ENCODE results near the gene DIPK1B. TPM values are rescaled to one million over a fixed set of nuclear protein-coding genes. Genes with fewer than 3 reads are reported as not detected.

The DIPK1B gene
- total and polyA plus RNA-seq, 2 experiments from 2014 or later, result 18.7 to 60.0 TPM

DNA sequence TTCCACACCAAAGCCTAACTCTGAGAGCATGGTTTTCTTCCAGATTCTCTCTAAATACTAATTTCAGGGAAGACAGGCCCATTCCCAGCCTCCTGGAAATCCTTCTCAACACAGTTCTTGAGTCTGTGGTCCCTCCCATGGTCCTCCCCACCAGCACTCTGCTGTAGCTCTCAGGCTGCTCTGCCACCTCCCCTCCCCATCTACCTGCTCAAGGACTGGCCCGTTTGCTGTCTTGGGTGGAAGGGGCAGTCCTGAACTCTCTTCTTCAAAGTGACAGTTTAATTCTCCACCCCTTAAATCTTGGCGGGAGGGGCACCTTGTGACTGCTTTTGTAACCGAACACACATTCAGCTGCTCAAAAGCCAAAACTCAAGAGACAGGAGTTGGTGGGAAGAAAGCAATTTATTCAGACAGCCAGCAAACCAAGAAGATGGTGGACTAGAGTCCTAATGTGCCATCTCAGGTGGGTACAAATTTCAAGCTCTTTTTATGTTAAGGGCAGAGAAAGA is 59.6 kb downstream of the DIPK1B start:
- H4K20me1 ChIP-seq (replicated peaks; ENCODE audit: insufficient read depth), result no peaks in the 10 kb centered on the region
- no peak overlapping the region for H3K4me2 ChIP-seq
- no peaks in the 10 kb centered on the region for H3K27me3 ChIP-seq (ENCODE audit: insufficient read depth)
- no peak overlapping the region for H3K27ac Mint-ChIP-seq
- no peak overlapping the region for H2AFZ ChIP-seq
- no peak overlapping the region for H3K4me3 ChIP-seq
- no peaks in the 10 kb centered on the region for H3K4me1 ChIP-seq (ENCODE audit: insufficient read depth)
- no peaks in the 10 kb centered on the region for H3K9me2 ChIP-seq (ENCODE audit: insufficient read depth)
- peaks cover 9% of the 10 kb centered on the region for H3K36me3 Mint-ChIP-seq (ENCODE audit: low read depth)
- peaks cover 12% of the 10 kb centered on the region for H3K27me3 Mint-ChIP-seq (ENCODE audit: insufficient read depth, low read depth, poor library complexity)
- ATAC-seq (no peak), DNase-seq (ENCODE audit: low spot score) (no peak)
- H3K36me3 ChIP-seq (ENCODE audit: insufficient read depth), result no peaks in the 10 kb centered on the region; the same call in 1 of the 2 replicates
- H3K79me2 ChIP-seq (replicated peaks; ENCODE audit: insufficient read depth), result no peaks in the 10 kb centered on the region
- peaks cover 12% of the 10 kb centered on the region for H3K4me1 Mint-ChIP-seq
- H3F3A ChIP-seq (replicated peaks; ENCODE audit: low read depth), result 0 out of 2 replicates have a peak, but pooled peaks cover 7% of the 10 kb centered on the region
- H3K9me3 Mint-ChIP-seq, result peaks cover 20% of the 10 kb centered on the region
- H3K27ac ChIP-seq (ENCODE audit: low read depth), result no peak overlapping the region
- H3K4me3 Mint-ChIP-seq, result no peak overlapping the region
- TF ChIP-seq EZH2 (IDR thresholded peaks at IDR 0.05; ENCODE audit: low read depth, unreplicated experiment) (no peak), CREB1 (CRISPR knock-in tag; IDR thresholded peaks at IDR 0.05; ENCODE audit: low read depth) (no peak)
- TF ChIP-seq, protein P1, sequence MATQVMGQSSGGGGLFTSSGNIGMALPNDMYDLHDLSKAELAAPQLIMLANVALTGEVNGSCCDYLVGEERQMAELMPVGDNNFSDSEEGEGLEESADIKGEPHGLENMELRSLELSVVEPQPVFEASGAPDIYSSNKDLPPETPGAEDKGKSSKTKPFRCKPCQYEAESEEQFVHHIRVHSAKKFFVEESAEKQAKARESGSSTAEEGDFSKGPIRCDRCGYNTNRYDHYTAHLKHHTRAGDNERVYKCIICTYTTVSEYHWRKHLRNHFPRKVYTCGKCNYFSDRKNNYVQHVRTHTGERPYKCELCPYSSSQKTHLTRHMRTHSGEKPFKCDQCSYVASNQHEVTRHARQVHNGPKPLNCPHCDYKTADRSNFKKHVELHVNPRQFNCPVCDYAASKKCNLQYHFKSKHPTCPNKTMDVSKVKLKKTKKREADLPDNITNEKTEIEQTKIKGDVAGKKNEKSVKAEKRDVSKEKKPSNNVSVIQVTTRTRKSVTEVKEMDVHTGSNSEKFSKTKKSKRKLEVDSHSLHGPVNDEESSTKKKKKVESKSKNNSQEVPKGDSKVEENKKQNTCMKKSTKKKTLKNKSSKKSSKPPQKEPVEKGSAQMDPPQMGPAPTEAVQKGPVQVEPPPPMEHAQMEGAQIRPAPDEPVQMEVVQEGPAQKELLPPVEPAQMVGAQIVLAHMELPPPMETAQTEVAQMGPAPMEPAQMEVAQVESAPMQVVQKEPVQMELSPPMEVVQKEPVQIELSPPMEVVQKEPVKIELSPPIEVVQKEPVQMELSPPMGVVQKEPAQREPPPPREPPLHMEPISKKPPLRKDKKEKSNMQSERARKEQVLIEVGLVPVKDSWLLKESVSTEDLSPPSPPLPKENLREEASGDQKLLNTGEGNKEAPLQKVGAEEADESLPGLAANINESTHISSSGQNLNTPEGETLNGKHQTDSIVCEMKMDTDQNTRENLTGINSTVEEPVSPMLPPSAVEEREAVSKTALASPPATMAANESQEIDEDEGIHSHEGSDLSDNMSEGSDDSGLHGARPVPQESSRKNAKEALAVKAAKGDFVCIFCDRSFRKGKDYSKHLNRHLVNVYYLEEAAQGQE (IDR thresholded peaks at IDR 0.05; ENCODE audit: unreplicated experiment), result no peak

DNA sequence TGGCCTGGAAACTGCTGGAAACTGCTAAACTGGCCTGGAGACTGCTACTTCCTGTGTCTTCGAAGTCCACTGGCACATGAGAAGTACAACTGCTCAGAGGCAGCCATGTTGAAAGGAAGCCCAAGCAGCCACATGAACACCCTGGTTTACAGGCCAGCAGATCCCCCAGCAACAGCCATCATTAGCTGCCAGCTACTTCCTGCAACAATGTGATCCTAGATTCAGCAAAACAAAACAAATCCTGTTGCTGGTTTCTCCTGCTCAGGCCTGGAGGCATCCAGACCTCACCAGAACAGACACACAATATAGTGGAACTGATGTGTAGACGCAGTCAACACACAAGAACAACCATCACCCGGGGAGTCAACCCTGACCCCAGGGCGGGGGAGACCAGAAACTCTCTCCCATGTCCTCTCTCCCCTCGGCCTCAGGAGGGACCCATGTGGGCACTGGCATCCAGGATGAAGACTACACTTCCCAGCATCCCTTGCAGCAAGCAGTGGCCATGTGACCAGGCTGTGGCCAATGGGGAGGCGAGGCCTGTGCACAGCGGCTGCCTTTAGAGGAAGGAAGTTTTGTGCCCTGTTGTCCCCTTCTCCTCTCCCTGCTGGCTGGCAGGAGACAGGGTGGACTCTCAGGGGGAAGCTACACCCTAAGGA is 61.1 kb downstream of the DIPK1B start:
- peaks cover 12% of the 10 kb centered on the region for H3K4me1 Mint-ChIP-seq
- Histone ChIP-seq H3K9me2 (ENCODE audit: insufficient read depth) (0 out of 2 replicates have a peak, but pooled peaks cover 4% of the 10 kb centered on the region), H3K36me3 (ENCODE audit: insufficient read depth) (no peaks in the 10 kb centered on the region; the same call in 1 of the 2 replicates), H3K4me1 (ENCODE audit: insufficient read depth) (no peaks in the 10 kb centered on the region), H3K27ac (ENCODE audit: low read depth) (no peak overlapping the region), H4K20me1 (replicated peaks; ENCODE audit: insufficient read depth) (no peaks in the 10 kb centered on the region), H3K27me3 (ENCODE audit: insufficient read depth) (no peaks in the 10 kb centered on the region), H2AFZ (peak overlapping the region; percentile 97), H3K4me2 (no peak overlapping the region), H3K4me3 (no peak overlapping the region), H3F3A (replicated peaks; ENCODE audit: low read depth) (0 out of 2 replicates have a peak, but pooled peaks cover 7% of the 10 kb centered on the region), H3K79me2 (replicated peaks; ENCODE audit: insufficient read depth) (no peaks in the 10 kb centered on the region)
- H3K27ac Mint-ChIP-seq, result no peak overlapping the region; the same call in 1 of the 2 replicates
- peaks cover 21% of the 10 kb centered on the region for H3K9me3 Mint-ChIP-seq
- H3K36me3 Mint-ChIP-seq (ENCODE audit: low read depth), result peaks cover 14% of the 10 kb centered on the region
- ATAC-seq (peak; percentile 90), DNase-seq (ENCODE audit: low spot score) (peak; percentile 89)
- TF ChIP-seq POLR2AphosphoS5 (IDR thresholded peaks at IDR 0.05; ENCODE audit: low read depth) (0 out of 2 replicates have a peak, but pooled peaks have one; percentile 31), STAT1 (IDR thresholded peaks at IDR 0.05; ENCODE audit: unreplicated experiment) (no peak)
- TF ChIP-seq, protein P2, sequence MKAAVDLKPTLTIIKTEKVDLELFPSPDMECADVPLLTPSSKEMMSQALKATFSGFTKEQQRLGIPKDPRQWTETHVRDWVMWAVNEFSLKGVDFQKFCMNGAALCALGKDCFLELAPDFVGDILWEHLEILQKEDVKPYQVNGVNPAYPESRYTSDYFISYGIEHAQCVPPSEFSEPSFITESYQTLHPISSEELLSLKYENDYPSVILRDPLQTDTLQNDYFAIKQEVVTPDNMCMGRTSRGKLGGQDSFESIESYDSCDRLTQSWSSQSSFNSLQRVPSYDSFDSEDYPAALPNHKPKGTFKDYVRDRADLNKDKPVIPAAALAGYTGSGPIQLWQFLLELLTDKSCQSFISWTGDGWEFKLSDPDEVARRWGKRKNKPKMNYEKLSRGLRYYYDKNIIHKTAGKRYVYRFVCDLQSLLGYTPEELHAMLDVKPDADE (IDR thresholded peaks at IDR 0.05), result peak; percentile 85
- H3K27me3 Mint-ChIP-seq (ENCODE audit: insufficient read depth, low read depth, poor library complexity), result peaks cover 20% of the 10 kb centered on the region
- H3K4me3 Mint-ChIP-seq, result no peak overlapping the region

MicroRNA genes within 50 kb of the gene (microRNA counts, 767-probe panel; counts per million panel counts)
- microRNA hsa-miR-126-3p, result 7,818 counts per million, percentile 47 among the panel's probes with 10 or more counts

Small RNAs within 50 kb of the gene (microRNA-seq; reads per million reads assigned to microRNA genes)
- gene MIR126 (335 reads per million, percentile 79 among the genes with 10 or more reads in this experiment), gene MIR6722 (not detected)

Small RNAs within 50 kb of the gene (small RNA-seq; reads per million reads assigned to genes)
- gene MIR126 (ENCODE audit: low replicate concordance), result 14.7 reads per million, percentile 97 among the genes with 10 or more reads in this experiment
- not detected for gene MIR6722 (ENCODE audit: low replicate concordance)

Other genes with a start within 250 kb of the DIPK1B start
- gene SEC16A, start 229.5 kb upstream of the DIPK1B start, total RNA-seq (2014; rRNA removed; shearing (Covaris generic)), result 54.3 and 59.2 TPM in 2 replicates
- gene SEC16A, start 229.5 kb upstream of the DIPK1B start, polyA plus RNA-seq (2016; fragmentation: Nextera tagmentation; extraction: Ambion mirVana), result 34.0 and 35.7 TPM in 2 replicates
- gene NOTCH1, start 166.5 kb upstream of the DIPK1B start, total RNA-seq (2014; rRNA removed; shearing (Covaris generic)), result 78.7 and 97.2 TPM in 2 replicates
- gene NOTCH1, start 166.5 kb upstream of the DIPK1B start, polyA plus RNA-seq (2016; fragmentation: Nextera tagmentation; extraction: Ambion mirVana), result 9.9 and 10.3 TPM in 2 replicates
- gene EGFL7, start 49.7 kb upstream of the DIPK1B start, total RNA-seq (2014; rRNA removed; shearing (Covaris generic)), result 56.1 and 60.8 TPM in 2 replicates
- gene EGFL7, start 49.7 kb upstream of the DIPK1B start, polyA plus RNA-seq (2016; fragmentation: Nextera tagmentation; extraction: Ambion mirVana), result 38.2 and 44.4 TPM in 2 replicates
- 33.3 and 44.7 TPM in 2 replicates for gene AGPAT2, start 25.1 kb upstream of the DIPK1B start, total RNA-seq (2014; rRNA removed; shearing (Covaris generic))
- gene AGPAT2, start 25.1 kb upstream of the DIPK1B start, polyA plus RNA-seq (2016; fragmentation: Nextera tagmentation; extraction: Ambion mirVana), result 31.8 and 34.4 TPM in 2 replicates
- 0.45 and 9.8 TPM in 2 replicates for gene LCN10, start 30.4 kb downstream of the DIPK1B start, total RNA-seq (2014; rRNA removed; shearing (Covaris generic))
- gene LCN10, start 30.4 kb downstream of the DIPK1B start, polyA plus RNA-seq (2016; fragmentation: Nextera tagmentation; extraction: Ambion mirVana), result 0.43 and 0.74 TPM in 2 replicates
- gene LCN6, start 36.0 kb downstream of the DIPK1B start, total RNA-seq (2014; rRNA removed; shearing (Covaris generic)), result not detected in 2 replicates
- gene LCN6, start 36.0 kb downstream of the DIPK1B start, polyA plus RNA-seq (2016; fragmentation: Nextera tagmentation; extraction: Ambion mirVana), result not detected in 2 replicates
- gene LCN8, start 45.7 kb downstream of the DIPK1B start, total RNA-seq (2014; rRNA removed; shearing (Covaris generic)), result not detected in 2 replicates
- not detected in 2 replicates for gene LCN8, start 45.7 kb downstream of the DIPK1B start, polyA plus RNA-seq (2016; fragmentation: Nextera tagmentation; extraction: Ambion mirVana)
- gene LCN15, start 51.9 kb downstream of the DIPK1B start, total RNA-seq (2014; rRNA removed; shearing (Covaris generic)), result 0.54 and 0.90 TPM in 2 replicates
- gene LCN15, start 51.9 kb downstream of the DIPK1B start, polyA plus RNA-seq (2016; fragmentation: Nextera tagmentation; extraction: Ambion mirVana), result 0.76 and 1.2 TPM in 2 replicates
- gene TMEM141, start 78.8 kb downstream of the DIPK1B start, total RNA-seq (2014; rRNA removed; shearing (Covaris generic)), result 57.0 and 71.4 TPM in 2 replicates
- gene TMEM141, start 78.8 kb downstream of the DIPK1B start, polyA plus RNA-seq (2016; fragmentation: Nextera tagmentation; extraction: Ambion mirVana), result 90.0 and 90.5 TPM in 2 replicates
- 1.1 and 2.9 TPM in 2 replicates for gene CCDC183, start 83.8 kb downstream of the DIPK1B start, total RNA-seq (2014; rRNA removed; shearing (Covaris generic))
- 1.2 and 1.6 TPM in 2 replicates for gene CCDC183, start 83.8 kb downstream of the DIPK1B start, polyA plus RNA-seq (2016; fragmentation: Nextera tagmentation; extraction: Ambion mirVana)
- 117 and 127 TPM in 2 replicates for gene RABL6, start 95.4 kb downstream of the DIPK1B start, total RNA-seq (2014; rRNA removed; shearing (Covaris generic))
- gene RABL6, start 95.4 kb downstream of the DIPK1B start, polyA plus RNA-seq (2016; fragmentation: Nextera tagmentation; extraction: Ambion mirVana), result 59.1 and 66.7 TPM in 2 replicates
- 0.12 and 0.49 TPM in 2 replicates for gene AJM1, start 129.9 kb downstream of the DIPK1B start, total RNA-seq (2014; rRNA removed; shearing (Covaris generic))
- 0.28 and 0.36 TPM in 2 replicates for gene AJM1, start 129.9 kb downstream of the DIPK1B start, polyA plus RNA-seq (2016; fragmentation: Nextera tagmentation; extraction: Ambion mirVana)
- 67.1 and 86.2 TPM in 2 replicates for gene PHPT1, start 136.8 kb downstream of the DIPK1B start, total RNA-seq (2014; rRNA removed; shearing (Covaris generic))
- 437 and 509 TPM in 2 replicates for gene PHPT1, start 136.8 kb downstream of the DIPK1B start, polyA plus RNA-seq (2016; fragmentation: Nextera tagmentation; extraction: Ambion mirVana)
- gene MAMDC4, start 139.8 kb downstream of the DIPK1B start, total RNA-seq (2014; rRNA removed; shearing (Covaris generic)), result 4.1 and 6.8 TPM in 2 replicates
- gene MAMDC4, start 139.8 kb downstream of the DIPK1B start, polyA plus RNA-seq (2016; fragmentation: Nextera tagmentation; extraction: Ambion mirVana), result 1.7 and 2.7 TPM in 2 replicates
- gene EDF1, start 153.7 kb downstream of the DIPK1B start, total RNA-seq (2014; rRNA removed; shearing (Covaris generic)), result 273 and 326 TPM in 2 replicates
- 793 and 860 TPM in 2 replicates for gene EDF1, start 153.7 kb downstream of the DIPK1B start, polyA plus RNA-seq (2016; fragmentation: Nextera tagmentation; extraction: Ambion mirVana)
- 31.5 and 39.9 TPM in 2 replicates for gene TRAF2, start 173.9 kb downstream of the DIPK1B start, total RNA-seq (2014; rRNA removed; shearing (Covaris generic))
- 24.8 and 25.4 TPM in 2 replicates for gene TRAF2, start 173.9 kb downstream of the DIPK1B start, polyA plus RNA-seq (2016; fragmentation: Nextera tagmentation; extraction: Ambion mirVana)
- gene FBXW5, start 232.2 kb downstream of the DIPK1B start, total RNA-seq (2014; rRNA removed; shearing (Covaris generic)), result 102 and 111 TPM in 2 replicates
- 27.0 and 27.9 TPM in 2 replicates for gene FBXW5, start 232.2 kb downstream of the DIPK1B start, polyA plus RNA-seq (2016; fragmentation: Nextera tagmentation; extraction: Ambion mirVana)
- gene C8G, start 232.7 kb downstream of the DIPK1B start, total RNA-seq (2014; rRNA removed; shearing (Covaris generic)), result not detected in 2 replicates
- gene C8G, start 232.7 kb downstream of the DIPK1B start, polyA plus RNA-seq (2016; fragmentation: Nextera tagmentation; extraction: Ambion mirVana), result not detected in 2 replicates
- gene LCN12, start 239.7 kb downstream of the DIPK1B start, total RNA-seq (2014; rRNA removed; shearing (Covaris generic)), result 0.69 and 2.6 TPM in 2 replicates
- gene LCN12, start 239.7 kb downstream of the DIPK1B start, polyA plus RNA-seq (2016; fragmentation: Nextera tagmentation; extraction: Ambion mirVana), result 0.39 and 0.68 TPM in 2 replicates

All from GM23338 (cell line).